ENCODE measurements around the gene APLN.

The APLN gene

DNA sequence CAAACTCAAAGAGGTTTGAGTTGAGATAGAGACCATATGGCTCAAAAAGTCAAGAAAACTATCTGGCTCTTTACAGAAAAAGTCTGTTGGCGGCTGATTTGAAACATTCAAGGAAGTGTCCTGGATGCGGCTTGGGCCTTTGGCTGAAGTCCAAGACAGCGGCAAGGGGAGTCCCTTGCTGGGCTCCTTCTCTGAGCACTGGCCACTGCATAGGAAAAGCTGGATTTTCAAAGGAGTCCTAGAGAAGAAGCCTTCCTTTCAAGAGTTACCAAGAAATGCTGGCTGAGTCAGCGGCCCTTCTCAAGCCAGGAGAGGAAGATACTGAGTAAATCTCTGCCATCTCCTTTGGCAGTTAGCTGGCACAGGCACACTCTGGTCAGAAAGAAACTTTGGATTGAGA is 12.1 kb downstream of the APLN start:
- H3K9ac ChIP-seq (ENCODE audit: low read depth, low read length, poor library complexity), result no peak overlapping the region

GRCh38 chrX:129641941-129642340 is 12.8 kb downstream of the APLN start:
- WGBS, 2 donors (ENCODE audit: extremely low coverage in 2 of 2, insufficient read length in 2 of 2, insufficient replicate concordance in 1 of 2), result no CpG with 5 or more reads among the region's 3 CpGs
- DNase-seq (ENCODE audit: low spot score), result no peak

More for the DNA sequence above, 12.1 kb downstream of the APLN start:
- no peak overlapping the region for H3K4me2 ChIP-seq (ENCODE audit: insufficient read depth, low read length, poor library complexity, severe bottlenecking)
- H3K79me1 ChIP-seq (ENCODE audit: low read depth, low read length), result peaks cover 5% of the 10 kb centered on the region
- H3K4me1 ChIP-seq (ENCODE audit: control insufficient read depth in 2 of 2, insufficient read depth in 1 of 2, low read depth in 1 of 2, low read length in 2 of 2), result peaks cover 0 to 2% of the 10 kb centered on the region in 2 donors
- no peaks in the 10 kb centered on the region for H3K36me3 ChIP-seq (replicated peaks in 1 of 2; ENCODE audit: control insufficient read depth in 2 of 2, insufficient read depth in 2 of 2, low read length in 2 of 2)
- no peak overlapping the region for H2BK12ac ChIP-seq (ENCODE audit: low read length)
- no peaks in the 10 kb centered on the region for H3K9me3 ChIP-seq (replicated peaks in 1 of 2; ENCODE audit: control insufficient read depth in 2 of 2, insufficient read depth in 1 of 2, low read depth in 1 of 2, low read length in 2 of 2)
- no peak overlapping the region for H2AK5ac ChIP-seq (ENCODE audit: low read depth, low read length)
- H2AFZ ChIP-seq (ENCODE audit: low read length), result no peak overlapping the region
- H3K23ac ChIP-seq (ENCODE audit: low read depth, low read length, poor library complexity), result no peak overlapping the region
- no peak overlapping the region for H3K4ac ChIP-seq (ENCODE audit: low read length)
- DNase-seq (ENCODE audit: low spot score), result no peak
- H3K14ac ChIP-seq (ENCODE audit: low read length), result no peak overlapping the region
- H3K27me3 ChIP-seq (ENCODE audit: control insufficient read depth in 3 of 3, insufficient read depth in 3 of 3, low read depth in 1 of 3, low read length in 3 of 3), result peaks cover 0 to 7% (median 0%) of the 10 kb centered on the region in 3 experiments
- no peak overlapping the region for H3K4me3 ChIP-seq (ENCODE audit: low read length in 2 of 2)
- H4K91ac ChIP-seq (ENCODE audit: low read depth, low read length, poor library complexity), result no peak overlapping the region
- H2BK5ac ChIP-seq (ENCODE audit: low read length), result no peak overlapping the region
- no peak overlapping the region for H2BK120ac ChIP-seq (ENCODE audit: low read depth, low read length)
- no peak overlapping the region for H3K18ac ChIP-seq (ENCODE audit: low read length)
- H4K8ac ChIP-seq (ENCODE audit: low read depth, low read length), result no peak overlapping the region
- no peak overlapping the region for H3K27ac ChIP-seq (replicated peaks; ENCODE audit: low read length)
- no CpG with 5 or more reads among the region's 4 CpGs for WGBS, 2 donors (ENCODE audit: extremely low coverage in 2 of 2, insufficient read length in 2 of 2, insufficient replicate concordance in 1 of 2)
- no peak overlapping the region for H2BK15ac ChIP-seq (ENCODE audit: low read length)

DNA sequence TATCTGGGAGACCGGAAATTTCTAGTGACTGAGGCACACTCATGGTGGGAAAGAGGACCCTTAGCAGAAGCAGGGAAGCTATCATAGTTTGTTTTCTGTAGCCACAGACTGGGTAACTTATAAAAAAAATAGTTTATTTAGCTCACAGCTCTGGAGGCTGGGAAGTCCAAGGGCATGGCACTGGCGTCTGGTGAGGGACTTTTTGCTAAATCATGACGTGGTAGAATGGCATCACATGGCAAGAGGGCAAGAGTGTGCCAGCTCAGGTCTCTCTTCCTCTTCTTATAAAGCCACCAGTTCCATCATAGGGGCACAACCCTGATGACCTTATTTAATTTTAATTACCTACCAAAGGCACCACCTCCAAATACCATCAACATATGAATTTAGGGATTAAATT is 13.3 kb downstream of the APLN start:
- no peak overlapping the region for H3K18ac ChIP-seq (ENCODE audit: low read length)
- no CpG with 5 or more reads among the region's 3 CpGs for whole genome bisulfite sequencing, 2 donors (ENCODE audit: extremely low coverage in 2 of 2, insufficient read length in 2 of 2, insufficient replicate concordance in 1 of 2)

More at GRCh38 chrX:129641941-129642340, 12.8 kb downstream of the APLN start:
- Histone ChIP-seq H3K18ac (ENCODE audit: low read length) (no peak overlapping the region), H3K14ac (ENCODE audit: low read length) (no peak overlapping the region), H3K9ac (ENCODE audit: low read depth, low read length, poor library complexity) (no peak overlapping the region), H4K8ac (ENCODE audit: low read depth, low read length) (no peak overlapping the region), H2BK15ac (ENCODE audit: low read length) (no peak overlapping the region), H2AK5ac (ENCODE audit: low read depth, low read length) (no peak overlapping the region), H4K91ac (ENCODE audit: low read depth, low read length, poor library complexity) (no peak overlapping the region), H3K27ac (replicated peaks; ENCODE audit: low read length) (no peak overlapping the region), H3K9me3 (replicated peaks in 1 of 2; ENCODE audit: control insufficient read depth in 2 of 2, insufficient read depth in 1 of 2, low read depth in 1 of 2, low read length in 2 of 2) (no peaks in the 10 kb centered on the region), H3K36me3 (replicated peaks in 1 of 2; ENCODE audit: control insufficient read depth in 2 of 2, insufficient read depth in 2 of 2, low read length in 2 of 2) (no peaks in the 10 kb centered on the region), H3K23ac (ENCODE audit: low read depth, low read length, poor library complexity) (no peak overlapping the region), H3K27me3 (ENCODE audit: control insufficient read depth in 3 of 3, insufficient read depth in 3 of 3, low read depth in 1 of 3, low read length in 3 of 3) (peaks cover 0 to 3% (median 0%) of the 10 kb centered on the region in 3 experiments), H2BK12ac (ENCODE audit: low read length) (no peak overlapping the region), H3K79me1 (ENCODE audit: low read depth, low read length) (peaks cover 3% of the 10 kb centered on the region), H2BK120ac (ENCODE audit: low read depth, low read length) (no peak overlapping the region), H3K4me2 (ENCODE audit: insufficient read depth, low read length, poor library complexity, severe bottlenecking) (no peak overlapping the region), H3K4me1 (ENCODE audit: control insufficient read depth in 2 of 2, insufficient read depth in 1 of 2, low read depth in 1 of 2, low read length in 2 of 2) (peaks cover 2 to 5% of the 10 kb centered on the region in 2 donors), H2AFZ (ENCODE audit: low read length) (no peak overlapping the region), H3K4me3 (ENCODE audit: low read length in 2 of 2) (no peak overlapping the region), H2BK5ac (ENCODE audit: low read length) (no peak overlapping the region), H3K4ac (ENCODE audit: low read length) (no peak overlapping the region)

DNA sequence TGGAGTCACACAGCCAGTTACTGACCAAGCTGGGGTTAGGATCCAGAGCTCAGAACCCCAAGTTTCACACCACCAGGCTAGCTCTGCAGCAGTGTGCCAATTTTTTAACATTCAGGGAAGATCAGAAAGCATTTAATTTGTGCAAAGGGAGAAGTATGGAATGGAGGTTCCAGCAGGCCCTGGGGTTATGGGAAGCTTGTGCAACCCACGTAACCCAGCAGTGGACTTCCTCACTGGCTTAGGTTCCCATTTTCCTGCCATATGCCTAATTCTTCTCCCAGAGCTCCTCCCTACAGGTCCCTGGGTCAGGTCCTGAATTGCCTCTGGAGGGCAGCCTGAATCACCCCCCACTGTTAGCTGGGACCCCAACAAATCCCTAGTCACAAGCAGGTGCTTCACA is 14.0 kb downstream of the APLN start:
- Histone ChIP-seq H3K14ac (ENCODE audit: low read length) (no peak overlapping the region), H3K4ac (ENCODE audit: low read length) (no peak overlapping the region), H2AK5ac (ENCODE audit: low read depth, low read length) (peak overlapping the region; percentile 37), H4K91ac (ENCODE audit: low read depth, low read length, poor library complexity) (no peak overlapping the region), H3K4me2 (ENCODE audit: insufficient read depth, low read length, poor library complexity, severe bottlenecking) (no peak overlapping the region), H3K4me1 (ENCODE audit: control insufficient read depth in 2 of 2, insufficient read depth in 1 of 2, low read depth in 1 of 2, low read length in 2 of 2) (peaks cover 2 to 5% of the 10 kb centered on the region in 2 donors), H2BK5ac (ENCODE audit: low read length) (no peak overlapping the region), H2BK15ac (ENCODE audit: low read length) (no peak overlapping the region), H3K18ac (ENCODE audit: low read length) (no peak overlapping the region), H3K9ac (ENCODE audit: low read depth, low read length, poor library complexity) (no peak overlapping the region), H3K23ac (ENCODE audit: low read depth, low read length, poor library complexity) (no peak overlapping the region), H3K27ac (replicated peaks; ENCODE audit: low read length) (no peak overlapping the region), H2BK120ac (ENCODE audit: low read depth, low read length) (no peak overlapping the region), H2BK12ac (ENCODE audit: low read length) (no peak overlapping the region), H3K79me1 (ENCODE audit: low read depth, low read length) (peaks cover 3% of the 10 kb centered on the region), H3K27me3 (ENCODE audit: control insufficient read depth in 3 of 3, insufficient read depth in 3 of 3, low read depth in 1 of 3, low read length in 3 of 3) (peaks cover 0 to 3% (median 0%) of the 10 kb centered on the region in 3 experiments), H2AFZ (ENCODE audit: low read length) (no peak overlapping the region), H3K9me3 (replicated peaks in 1 of 2; ENCODE audit: control insufficient read depth in 2 of 2, insufficient read depth in 1 of 2, low read depth in 1 of 2, low read length in 2 of 2) (no peaks in the 10 kb centered on the region), H4K8ac (ENCODE audit: low read depth, low read length) (no peak overlapping the region), H3K36me3 (replicated peaks in 1 of 2; ENCODE audit: control insufficient read depth in 2 of 2, insufficient read depth in 2 of 2, low read length in 2 of 2) (no peaks in the 10 kb centered on the region), H3K4me3 (ENCODE audit: low read length in 2 of 2) (no peak overlapping the region)
- no peak for DNase-seq (ENCODE audit: low spot score)
- WGBS, 2 donors (ENCODE audit: extremely low coverage in 2 of 2, insufficient read length in 2 of 2, insufficient replicate concordance in 1 of 2), result no CpG with 5 or more reads among the region's 1 CpG

More for the DNA sequence above, 13.3 kb downstream of the APLN start:
- no peak for DNase-seq (ENCODE audit: low spot score)
- no peak overlapping the region for H3K9ac ChIP-seq (ENCODE audit: low read depth, low read length, poor library complexity)
- H3K9me3 ChIP-seq (replicated peaks in 1 of 2; ENCODE audit: control insufficient read depth in 2 of 2, insufficient read depth in 1 of 2, low read depth in 1 of 2, low read length in 2 of 2), result no peaks in the 10 kb centered on the region
- no peak overlapping the region for H2BK120ac ChIP-seq (ENCODE audit: low read depth, low read length)
- H3K14ac ChIP-seq (ENCODE audit: low read length), result no peak overlapping the region
- no peak overlapping the region for H3K27ac ChIP-seq (replicated peaks; ENCODE audit: low read length)
- no peak overlapping the region for H2AFZ ChIP-seq (ENCODE audit: low read length)
- peaks cover 3% of the 10 kb centered on the region for H3K79me1 ChIP-seq (ENCODE audit: low read depth, low read length)
- no peak overlapping the region for H4K91ac ChIP-seq (ENCODE audit: low read depth, low read length, poor library complexity)
- H3K36me3 ChIP-seq (replicated peaks in 1 of 2; ENCODE audit: control insufficient read depth in 2 of 2, insufficient read depth in 2 of 2, low read length in 2 of 2), result no peaks in the 10 kb centered on the region
- H3K23ac ChIP-seq (ENCODE audit: low read depth, low read length, poor library complexity), result no peak overlapping the region
- H3K4me3 ChIP-seq (ENCODE audit: low read length in 2 of 2), result no peak overlapping the region
- no peak overlapping the region for H2AK5ac ChIP-seq (ENCODE audit: low read depth, low read length)
- no peak overlapping the region for H4K8ac ChIP-seq (ENCODE audit: low read depth, low read length)
- H2BK15ac ChIP-seq (ENCODE audit: low read length), result no peak overlapping the region
- H3K27me3 ChIP-seq (ENCODE audit: control insufficient read depth in 3 of 3, insufficient read depth in 3 of 3, low read depth in 1 of 3, low read length in 3 of 3), result peaks cover 0 to 3% (median 0%) of the 10 kb centered on the region in 3 experiments
- H2BK12ac ChIP-seq (ENCODE audit: low read length), result no peak overlapping the region
- H3K4me1 ChIP-seq (ENCODE audit: control insufficient read depth in 2 of 2, insufficient read depth in 1 of 2, low read depth in 1 of 2, low read length in 2 of 2), result peaks cover 2 to 5% of the 10 kb centered on the region in 2 donors
- H3K4me2 ChIP-seq (ENCODE audit: insufficient read depth, low read length, poor library complexity, severe bottlenecking), result no peak overlapping the region
- H2BK5ac ChIP-seq (ENCODE audit: low read length), result no peak overlapping the region
- H3K4ac ChIP-seq (ENCODE audit: low read length), result no peak overlapping the region
